ENCODE measurements around the gene MYO1A.

- TF ChIP-seq, protein P1, sequence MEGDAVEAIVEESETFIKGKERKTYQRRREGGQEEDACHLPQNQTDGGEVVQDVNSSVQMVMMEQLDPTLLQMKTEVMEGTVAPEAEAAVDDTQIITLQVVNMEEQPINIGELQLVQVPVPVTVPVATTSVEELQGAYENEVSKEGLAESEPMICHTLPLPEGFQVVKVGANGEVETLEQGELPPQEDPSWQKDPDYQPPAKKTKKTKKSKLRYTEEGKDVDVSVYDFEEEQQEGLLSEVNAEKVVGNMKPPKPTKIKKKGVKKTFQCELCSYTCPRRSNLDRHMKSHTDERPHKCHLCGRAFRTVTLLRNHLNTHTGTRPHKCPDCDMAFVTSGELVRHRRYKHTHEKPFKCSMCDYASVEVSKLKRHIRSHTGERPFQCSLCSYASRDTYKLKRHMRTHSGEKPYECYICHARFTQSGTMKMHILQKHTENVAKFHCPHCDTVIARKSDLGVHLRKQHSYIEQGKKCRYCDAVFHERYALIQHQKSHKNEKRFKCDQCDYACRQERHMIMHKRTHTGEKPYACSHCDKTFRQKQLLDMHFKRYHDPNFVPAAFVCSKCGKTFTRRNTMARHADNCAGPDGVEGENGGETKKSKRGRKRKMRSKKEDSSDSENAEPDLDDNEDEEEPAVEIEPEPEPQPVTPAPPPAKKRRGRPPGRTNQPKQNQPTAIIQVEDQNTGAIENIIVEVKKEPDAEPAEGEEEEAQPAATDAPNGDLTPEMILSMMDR (IDR thresholded peaks at IDR 0.05; ENCODE audit: low read length), result no peak
- no peak for TF ChIP-seq EZH2 (optimal IDR thresholded peaks at IDR 0.05; ENCODE audit: low read depth, low read length)
- no peak for TF ChIP-seq EZH2phosphoT487 (IDR thresholded peaks at IDR 0.05; ENCODE audit: low read length)
Measured at GRCh38 chr12:57004651-57005050, 45.3 kb downstream of the MYO1A start.

Measured in MM.1S (cell line).